HG02884 (cell line): ENCODE measurements around the gene SPOCD1.

Source experiments
- ATAC-seq: cut with Tn5 transposase; IDR thresholded peaks from one replicate; pipeline ENCODE4 v1.9.1; 2021; ENCODE audit warnings: mild to moderate bottlenecking, moderate library complexity; ENCODE audit not compliant: unreplicated experiment

The SPOCD1 gene

GRCh38 chr1:31815752-31816500 is at the start of gene SPOCD1:
Gene SPOCD1, minus strand, starts transcription at chr1:31816022. Its CDS starts 689 bp downstream, at chr1:31815333.
- no peak for ATAC-seq

GRCh38 chr1:31862071-31862470 is 46.2 kb upstream of the SPOCD1 start:
- ATAC-seq = no peak

DNA sequence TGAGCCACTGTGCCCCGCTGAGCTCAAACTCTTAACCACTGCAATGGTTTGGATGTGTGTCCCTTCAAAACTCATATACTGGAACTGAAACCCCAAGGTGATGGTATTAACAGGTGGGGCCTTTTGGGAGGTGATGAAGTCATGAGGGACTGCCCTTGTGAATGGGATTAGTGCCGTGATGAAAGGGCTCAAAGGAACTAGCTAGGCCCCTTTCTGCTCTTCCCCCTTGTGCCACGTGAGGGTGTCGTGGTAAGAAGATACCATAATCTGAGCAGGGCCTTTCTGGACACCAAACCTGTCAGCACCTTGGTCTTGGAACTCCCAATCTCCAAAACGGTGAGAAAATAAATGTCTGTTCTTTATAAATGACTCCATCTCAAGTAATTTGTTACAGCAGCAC is 45.5 kb upstream of the SPOCD1 start:
- no peak for ATAC-seq

- no peak for ATAC-seq
Observed at GRCh38 chr1:31860581-31860980, 44.8 kb upstream of the SPOCD1 start.

DNA sequence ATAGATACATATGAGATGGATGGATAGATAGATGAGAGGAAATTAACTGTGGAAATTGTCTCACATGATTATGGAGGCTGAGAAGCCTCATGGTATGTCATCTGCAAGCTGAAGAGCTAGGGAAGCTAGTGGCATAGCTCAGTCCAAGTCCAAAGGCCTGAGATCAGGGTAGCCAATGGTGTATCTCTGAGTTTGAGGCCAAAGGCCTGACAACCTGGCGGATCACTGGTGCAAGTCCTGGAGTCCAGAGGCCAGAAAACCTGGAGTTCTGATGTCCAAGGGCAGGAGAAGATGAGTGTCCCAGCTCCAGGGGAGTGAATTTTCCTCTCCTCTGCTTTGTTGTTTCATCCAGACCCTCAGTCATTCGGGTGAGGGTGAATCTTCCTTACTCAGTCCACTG is 43.9 kb upstream of the SPOCD1 start:
- ATAC-seq = no peak

- ATAC-seq = no peak
Observed at GRCh38 chr1:31859044-31859443, 43.2 kb upstream of the SPOCD1 start.

- ATAC-seq = no peak
Observed at GRCh38 chr1:31857863-31858262, 42.0 kb upstream of the SPOCD1 start.

- no peak for ATAC-seq
Observed at GRCh38 chr1:31856140-31856539, 40.3 kb upstream of the SPOCD1 start.

DNA sequence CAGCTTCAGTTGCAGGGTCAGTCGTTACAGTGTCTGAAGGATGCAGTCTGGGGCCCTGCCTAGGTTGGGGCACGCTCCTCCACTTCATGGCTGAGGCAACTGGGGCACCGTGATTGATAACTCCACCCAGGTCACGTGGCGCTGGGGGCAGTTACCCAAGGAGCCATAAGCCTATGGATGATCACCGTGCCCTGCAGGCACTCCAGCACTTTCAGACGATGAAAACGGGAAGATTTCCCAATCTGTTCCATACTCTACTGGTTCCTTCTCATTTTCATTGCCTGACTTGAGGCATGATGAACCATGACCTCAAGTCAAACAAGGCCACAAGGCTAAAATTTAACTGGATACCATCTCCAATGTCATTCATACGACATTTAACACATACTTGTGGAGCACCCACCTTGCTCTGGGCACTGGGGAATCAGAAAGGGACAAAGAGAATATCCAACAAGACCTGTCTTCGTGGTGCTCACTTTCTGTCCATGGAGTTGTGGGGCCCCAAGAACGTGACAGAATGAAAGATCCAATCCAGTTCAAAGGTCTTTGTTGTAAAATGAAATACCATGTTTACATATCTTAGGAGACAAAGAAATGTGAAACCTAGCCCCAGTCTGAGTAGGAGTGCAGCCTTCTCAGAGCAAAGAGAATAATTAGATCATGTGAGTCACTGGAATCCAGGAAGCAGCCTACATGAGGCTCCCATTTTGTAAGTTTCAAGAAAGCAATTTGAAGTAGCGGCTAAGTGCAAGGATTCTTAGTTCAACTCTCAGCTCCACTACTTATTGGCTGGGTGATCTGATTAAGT is 39.4 kb upstream of the SPOCD1 start:
- ATAC-seq = no peak

- ATAC-seq = no peak
Observed at GRCh38 chr1:31849653-31850052, 33.8 kb upstream of the SPOCD1 start.

- ATAC-seq = no peak
Observed at GRCh38 chr1:31848381-31848897, 32.6 kb upstream of the SPOCD1 start.

DNA sequence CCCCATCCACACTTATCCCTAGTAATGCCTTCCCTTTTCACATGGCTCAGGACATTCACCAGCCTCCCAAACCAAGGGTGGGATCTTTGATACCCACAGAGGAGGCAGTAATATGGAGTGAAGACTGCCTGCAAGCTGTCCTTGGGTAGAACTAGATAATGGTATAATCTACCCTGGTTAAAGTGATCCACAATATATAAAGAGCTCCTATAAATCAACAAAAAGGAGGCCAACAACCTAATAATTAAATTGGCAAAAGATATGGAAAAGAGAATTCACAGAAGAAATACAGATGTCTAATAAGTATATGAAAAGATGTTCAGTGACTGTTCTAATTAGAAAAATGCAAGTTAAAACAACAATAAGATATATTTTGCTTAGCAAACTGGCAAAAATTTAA is 30.7 kb upstream of the SPOCD1 start:
- no peak for ATAC-seq

DNA sequence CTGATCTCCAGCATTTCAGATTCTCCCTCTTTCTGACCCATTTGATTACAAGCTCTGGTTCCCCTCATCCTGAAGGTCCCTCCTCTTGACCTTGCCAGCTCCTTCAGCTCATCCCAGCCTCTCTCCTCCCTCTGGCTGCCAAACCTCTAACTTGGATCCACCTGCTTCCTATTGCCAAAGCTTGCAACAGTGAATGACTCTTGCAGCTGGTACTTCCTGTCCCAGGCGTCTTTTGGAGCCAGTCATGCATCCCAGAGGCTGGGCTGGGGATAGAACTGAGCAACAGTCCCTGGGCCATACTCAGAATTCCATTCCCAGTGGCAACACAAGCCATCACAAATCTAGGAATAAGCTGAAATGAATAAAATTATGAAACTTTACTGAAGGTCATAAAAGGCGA is 27.7 kb upstream of the SPOCD1 start:
- no peak for ATAC-seq

- no peak for ATAC-seq
Observed at GRCh38 chr1:31839662-31840343, 24.0 kb upstream of the SPOCD1 start.

DNA sequence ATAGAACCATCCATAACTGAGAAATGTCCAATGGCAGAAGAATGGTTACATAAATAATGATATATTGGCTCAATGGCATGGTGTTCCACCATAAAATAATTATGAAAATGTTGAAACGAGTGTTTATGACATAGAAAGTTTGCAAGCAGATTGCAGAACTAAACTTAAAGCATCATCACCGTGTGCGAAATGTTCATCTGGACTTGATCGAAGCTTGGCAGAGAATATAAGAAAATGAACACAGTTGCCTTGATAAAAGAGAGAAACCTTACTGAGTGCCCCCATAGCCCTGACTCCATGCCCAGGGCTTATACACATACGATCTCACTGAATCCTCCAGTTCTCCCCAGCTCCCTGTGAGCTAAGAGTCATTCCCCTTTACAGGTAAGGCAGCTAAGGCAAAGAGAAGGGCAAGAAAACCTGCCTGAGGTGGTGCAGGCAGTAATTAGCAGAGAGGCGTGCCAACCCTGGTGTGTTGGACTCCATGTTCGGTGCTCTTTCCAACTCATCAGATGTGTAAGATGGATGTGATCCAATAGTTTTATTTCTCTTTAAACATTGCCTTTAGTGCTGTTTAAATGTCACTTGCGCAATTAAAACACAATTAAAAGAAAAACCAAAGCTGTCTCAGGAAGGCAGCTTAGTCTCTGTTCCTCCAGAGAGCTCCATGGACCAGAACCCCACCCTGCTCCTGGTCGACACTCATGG is 21.8 kb upstream of the SPOCD1 start:
- ATAC-seq = no peak

DNA sequence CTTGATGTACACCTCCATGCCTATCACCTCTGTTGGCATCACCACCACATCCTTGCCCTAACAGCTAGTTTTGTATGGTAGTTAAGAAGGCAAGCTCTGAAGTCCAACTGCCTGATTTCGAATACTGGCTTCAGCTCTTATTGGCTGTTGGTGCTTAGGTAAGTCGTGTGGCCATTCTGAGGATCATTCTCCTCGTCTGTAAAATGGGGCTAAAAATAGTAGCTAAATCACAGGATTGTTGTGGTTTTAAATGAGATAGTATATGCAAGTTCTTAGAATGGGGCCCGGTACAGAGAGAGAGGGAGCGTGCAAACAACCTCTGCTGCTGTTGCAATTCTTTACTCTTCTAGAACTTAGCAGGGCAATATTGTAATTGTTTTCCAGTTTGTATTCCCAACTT is 20.8 kb upstream of the SPOCD1 start:
- no peak for ATAC-seq

DNA sequence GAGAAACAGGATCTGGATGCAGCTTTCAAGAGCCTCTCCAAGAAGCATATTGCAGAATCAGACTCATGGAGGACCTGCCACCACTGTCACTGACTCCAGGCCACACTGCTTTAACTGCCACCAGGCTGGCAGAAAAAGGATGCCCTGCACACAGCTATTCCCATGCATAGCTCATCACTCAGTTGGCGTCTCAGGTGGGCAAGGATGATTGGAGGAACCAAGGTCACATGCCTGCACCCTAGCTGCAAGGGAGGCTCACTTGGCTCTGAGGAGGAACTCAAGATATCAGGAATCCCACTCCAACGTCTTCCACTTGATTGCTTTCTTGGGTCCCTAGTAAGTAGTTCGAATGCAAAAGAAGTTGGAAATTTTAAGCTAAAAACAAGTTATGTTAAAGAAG is 19.6 kb upstream of the SPOCD1 start:
- no peak for ATAC-seq

- ATAC-seq = no peak
Observed at GRCh38 chr1:31834501-31834900, 18.7 kb upstream of the SPOCD1 start.

DNA sequence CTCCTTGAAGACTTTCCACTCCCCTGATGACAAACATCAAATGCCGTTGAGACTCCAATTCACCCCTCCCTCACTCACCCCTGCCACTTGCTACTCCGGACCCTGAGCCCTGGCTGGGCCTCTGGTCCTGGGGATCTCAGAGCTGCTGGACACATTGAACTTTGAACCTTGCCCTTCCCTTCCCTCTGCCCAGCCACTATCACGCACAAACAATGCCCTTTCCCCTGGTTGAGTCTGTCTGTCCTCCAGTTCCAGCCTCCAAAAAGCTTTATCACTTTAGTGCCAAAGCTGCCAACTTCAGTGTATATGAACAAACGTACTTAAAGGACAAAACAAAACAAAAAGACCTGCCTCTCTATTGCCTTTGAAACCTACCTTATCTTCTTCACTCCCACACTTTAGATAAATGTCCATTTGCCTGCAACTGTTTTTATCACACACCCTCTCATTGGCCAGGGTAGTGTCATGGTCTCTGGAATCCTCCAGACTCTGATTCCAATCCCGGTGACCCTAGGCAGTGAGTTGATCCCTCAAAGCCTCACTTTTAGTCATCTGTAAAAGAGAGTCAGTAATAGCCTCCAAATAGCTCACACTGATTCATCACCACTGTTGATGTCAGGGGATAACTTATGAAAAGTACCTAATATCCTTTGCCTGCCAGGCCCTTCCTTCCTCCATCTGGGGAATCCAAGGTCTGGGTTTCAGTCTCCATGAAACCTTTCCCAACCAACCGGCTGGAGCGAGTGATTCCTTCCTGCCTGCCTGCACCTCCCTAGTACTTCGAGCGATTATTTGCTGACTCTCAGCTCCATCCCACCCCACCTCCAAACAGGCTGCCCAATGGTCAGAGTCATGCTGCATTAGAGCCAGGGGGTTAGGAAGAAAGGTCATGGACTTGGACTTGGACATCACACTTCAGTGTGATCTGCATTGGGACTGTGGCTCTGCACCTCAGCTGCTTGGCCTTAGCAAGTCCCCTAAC is 15.9 kb upstream of the SPOCD1 start:
- no peak for ATAC-seq

DNA sequence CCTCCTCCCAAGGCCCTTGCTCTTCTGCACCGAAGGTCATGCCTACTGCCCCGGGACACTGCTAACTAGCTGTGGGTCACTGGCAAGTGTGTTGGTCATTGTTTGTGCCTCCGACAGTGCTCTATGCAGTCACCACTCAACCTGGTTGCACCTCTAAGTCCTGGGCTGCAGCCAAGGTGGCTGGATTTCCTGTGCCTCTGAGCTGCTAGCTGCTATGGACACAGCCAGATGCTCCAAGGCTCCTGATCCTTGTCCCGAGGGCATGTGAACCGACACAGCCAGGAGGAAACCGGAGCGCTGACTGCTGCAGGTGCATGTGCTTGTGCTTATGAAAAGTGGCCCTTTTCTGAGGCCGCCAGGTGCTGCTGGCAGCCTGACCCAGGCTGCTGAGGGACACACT is 14.7 kb upstream of the SPOCD1 start:
- no peak for ATAC-seq
